ENCODE measurements around the gene SSC5D.

DNA sequence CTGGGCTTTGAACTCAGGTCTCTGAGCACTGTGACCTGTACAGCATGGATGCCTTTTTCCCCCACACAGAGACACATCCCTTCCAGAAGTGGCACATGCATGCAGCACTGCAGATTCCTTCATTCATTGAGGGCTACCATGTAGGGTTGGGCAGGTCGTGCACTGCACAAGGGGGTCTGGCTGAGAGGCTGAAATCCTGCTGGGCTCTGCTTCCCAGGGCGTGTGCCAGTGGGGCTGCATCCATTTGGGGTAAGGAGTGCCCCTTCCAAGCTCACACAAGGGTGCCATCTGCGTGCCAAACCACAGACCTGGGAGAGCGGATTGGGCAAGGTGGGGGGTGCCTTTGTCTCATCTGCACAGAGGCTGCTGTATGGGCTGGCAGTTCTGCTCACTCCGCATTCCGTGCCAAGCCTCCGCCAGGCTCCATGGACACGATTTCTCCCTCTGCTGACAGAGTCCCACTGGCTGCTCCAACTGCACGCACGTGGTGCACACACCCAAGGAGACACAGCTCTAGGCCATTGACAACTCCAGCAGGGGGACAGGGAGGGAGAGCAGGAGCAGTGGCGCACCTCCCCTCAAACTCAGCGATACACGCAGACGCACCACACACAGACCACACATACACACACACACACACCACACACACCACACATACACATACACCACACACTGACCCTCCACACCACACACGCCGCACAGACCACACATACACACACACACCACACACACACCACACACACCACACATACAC, 40.6 kb upstream of the SSC5D start:
- TF ChIP-seq, protein P1, sequence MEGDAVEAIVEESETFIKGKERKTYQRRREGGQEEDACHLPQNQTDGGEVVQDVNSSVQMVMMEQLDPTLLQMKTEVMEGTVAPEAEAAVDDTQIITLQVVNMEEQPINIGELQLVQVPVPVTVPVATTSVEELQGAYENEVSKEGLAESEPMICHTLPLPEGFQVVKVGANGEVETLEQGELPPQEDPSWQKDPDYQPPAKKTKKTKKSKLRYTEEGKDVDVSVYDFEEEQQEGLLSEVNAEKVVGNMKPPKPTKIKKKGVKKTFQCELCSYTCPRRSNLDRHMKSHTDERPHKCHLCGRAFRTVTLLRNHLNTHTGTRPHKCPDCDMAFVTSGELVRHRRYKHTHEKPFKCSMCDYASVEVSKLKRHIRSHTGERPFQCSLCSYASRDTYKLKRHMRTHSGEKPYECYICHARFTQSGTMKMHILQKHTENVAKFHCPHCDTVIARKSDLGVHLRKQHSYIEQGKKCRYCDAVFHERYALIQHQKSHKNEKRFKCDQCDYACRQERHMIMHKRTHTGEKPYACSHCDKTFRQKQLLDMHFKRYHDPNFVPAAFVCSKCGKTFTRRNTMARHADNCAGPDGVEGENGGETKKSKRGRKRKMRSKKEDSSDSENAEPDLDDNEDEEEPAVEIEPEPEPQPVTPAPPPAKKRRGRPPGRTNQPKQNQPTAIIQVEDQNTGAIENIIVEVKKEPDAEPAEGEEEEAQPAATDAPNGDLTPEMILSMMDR (IDR thresholded peaks at IDR 0.05 in 2 of 3, conservative IDR thresholded peaks at IDR 0.05 in 1 of 3; ENCODE audit: insufficient read depth in 2 of 3, low read depth in 1 of 3, low read length in 3 of 3) = no peak; a peak in 1 of 6 replicates
- TF ChIP-seq RFX5 (IDR thresholded peaks at IDR 0.05; ENCODE audit: low read depth, low read length) (no peak), CEBPB (tag; IDR thresholded peaks at IDR 0.05) (no peak), ZNF253 (CRISPR knock-in tag; conservative IDR thresholded peaks at IDR 0.05) (no peak), RAD21 (CRISPR knock-in tag; conservative IDR thresholded peaks at IDR 0.05 in 1 of 2, IDR thresholded peaks at IDR 0.05 in 1 of 2) (no peak), DPF2 (IDR thresholded peaks at IDR 0.05) (no peak), SREBF2 (CRISPR knock-in tag; IDR thresholded peaks at IDR 0.05) (no peak), NR2C2 (CRISPR knock-in tag; IDR thresholded peaks at IDR 0.05) (no peak), NR2C2 (tag; IDR thresholded peaks at IDR 0.05) (no peak), ZBTB8A (IDR thresholded peaks at IDR 0.05; ENCODE audit: partially characterized antibody) (no peak), FOXK2 (conservative IDR thresholded peaks at IDR 0.05 in 1 of 2, IDR thresholded peaks at IDR 0.05 in 1 of 2; ENCODE audit: low read depth in 2 of 2) (no peak), EZH2 (IDR thresholded peaks at IDR 0.05; ENCODE audit: borderline replicate concordance, low read depth, low read length) (no peak)
- TF ChIP-seq, protein P2, sequence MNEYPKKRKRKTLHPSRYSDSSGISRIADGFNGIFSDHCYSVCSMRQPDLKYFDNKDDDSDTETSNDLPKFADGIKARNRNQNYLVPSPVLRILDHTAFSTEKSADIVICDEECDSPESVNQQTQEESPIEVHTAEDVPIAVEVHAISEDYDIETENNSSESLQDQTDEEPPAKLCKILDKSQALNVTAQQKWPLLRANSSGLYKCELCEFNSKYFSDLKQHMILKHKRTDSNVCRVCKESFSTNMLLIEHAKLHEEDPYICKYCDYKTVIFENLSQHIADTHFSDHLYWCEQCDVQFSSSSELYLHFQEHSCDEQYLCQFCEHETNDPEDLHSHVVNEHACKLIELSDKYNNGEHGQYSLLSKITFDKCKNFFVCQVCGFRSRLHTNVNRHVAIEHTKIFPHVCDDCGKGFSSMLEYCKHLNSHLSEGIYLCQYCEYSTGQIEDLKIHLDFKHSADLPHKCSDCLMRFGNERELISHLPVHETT (CRISPR knock-in tag; conservative IDR thresholded peaks at IDR 0.05 in 1 of 2, IDR thresholded peaks at IDR 0.05 in 1 of 2) = no peak
- TF ChIP-seq, protein P3, sequence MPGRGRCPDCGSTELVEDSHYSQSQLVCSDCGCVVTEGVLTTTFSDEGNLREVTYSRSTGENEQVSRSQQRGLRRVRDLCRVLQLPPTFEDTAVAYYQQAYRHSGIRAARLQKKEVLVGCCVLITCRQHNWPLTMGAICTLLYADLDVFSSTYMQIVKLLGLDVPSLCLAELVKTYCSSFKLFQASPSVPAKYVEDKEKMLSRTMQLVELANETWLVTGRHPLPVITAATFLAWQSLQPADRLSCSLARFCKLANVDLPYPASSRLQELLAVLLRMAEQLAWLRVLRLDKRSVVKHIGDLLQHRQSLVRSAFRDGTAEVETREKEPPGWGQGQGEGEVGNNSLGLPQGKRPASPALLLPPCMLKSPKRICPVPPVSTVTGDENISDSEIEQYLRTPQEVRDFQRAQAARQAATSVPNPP (IDR thresholded peaks at IDR 0.05; ENCODE audit: borderline replicate concordance, insufficient read depth, insufficient read length) = no peak
